Measurements from ENCODE around the gene AGBL1.

The AGBL1 gene

GRCh38 chr15:86255247-86255646 lies 175.6 kb downstream of the AGBL1 start:
- DNase-seq, result no peak

- no peak for DNase-seq
Observed at GRCh38 chr15:86256628-86257027, 177.0 kb downstream of the AGBL1 start.

- no peak for DNase-seq
Observed at GRCh38 chr15:86259589-86259988, 179.9 kb downstream of the AGBL1 start.

- no peak for DNase-seq
Observed at GRCh38 chr15:86263230-86263629, 183.6 kb downstream of the AGBL1 start.

DNA sequence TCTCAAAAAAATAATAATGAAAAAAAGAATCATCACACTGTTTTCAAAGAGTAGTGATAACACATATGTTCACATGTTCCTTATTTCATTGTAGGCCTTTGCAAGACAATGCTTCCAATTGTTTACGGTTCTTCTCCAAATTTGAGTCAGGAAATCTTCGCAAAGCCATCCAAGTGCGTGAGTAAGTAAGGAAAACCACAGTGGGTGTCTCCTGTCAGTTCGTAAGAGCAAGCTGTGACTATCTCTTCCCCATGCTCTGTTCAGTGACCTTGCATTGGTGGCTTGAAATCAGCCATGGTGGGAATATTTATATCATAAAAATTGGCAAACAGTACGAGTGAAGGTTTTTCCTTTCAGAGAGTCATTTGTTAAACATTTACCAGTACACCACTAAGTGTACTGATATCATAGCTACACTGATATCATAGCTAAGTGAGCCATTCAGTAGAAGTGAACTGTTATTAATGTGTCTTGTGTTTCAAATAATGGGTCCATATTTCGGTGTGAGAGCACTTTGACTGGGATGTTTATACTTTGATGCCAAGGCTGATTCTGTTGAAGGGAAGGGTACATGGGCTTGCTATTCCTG lies 187.3 kb downstream of the AGBL1 start:
- DNase-seq, result no peak

DNA sequence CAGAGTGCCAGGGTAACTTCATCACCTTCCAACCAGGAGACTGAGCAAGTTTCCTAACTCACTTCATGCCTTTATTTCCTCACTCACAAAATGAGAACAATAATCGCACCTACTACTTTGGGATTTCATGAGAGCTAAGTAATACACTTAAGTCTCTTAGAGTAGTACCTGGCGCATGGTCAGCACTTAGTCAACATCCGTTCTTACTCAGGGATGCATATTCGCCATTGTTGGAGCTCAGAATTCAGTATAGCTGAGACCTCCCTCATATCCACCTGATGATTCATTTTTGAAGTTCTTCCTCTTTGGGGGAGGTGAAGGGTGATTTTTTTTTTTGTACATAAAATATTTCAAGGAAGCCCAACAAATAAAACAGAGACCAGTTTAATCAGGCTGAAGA lies 188.2 kb downstream of the AGBL1 start:
- no peak for DNase-seq

GRCh38 chr15:86268558-86268957 lies 188.9 kb downstream of the AGBL1 start:
- DNase-seq, result no peak

- no peak for DNase-seq
Observed at GRCh38 chr15:86273309-86273708, 193.6 kb downstream of the AGBL1 start.

DNA sequence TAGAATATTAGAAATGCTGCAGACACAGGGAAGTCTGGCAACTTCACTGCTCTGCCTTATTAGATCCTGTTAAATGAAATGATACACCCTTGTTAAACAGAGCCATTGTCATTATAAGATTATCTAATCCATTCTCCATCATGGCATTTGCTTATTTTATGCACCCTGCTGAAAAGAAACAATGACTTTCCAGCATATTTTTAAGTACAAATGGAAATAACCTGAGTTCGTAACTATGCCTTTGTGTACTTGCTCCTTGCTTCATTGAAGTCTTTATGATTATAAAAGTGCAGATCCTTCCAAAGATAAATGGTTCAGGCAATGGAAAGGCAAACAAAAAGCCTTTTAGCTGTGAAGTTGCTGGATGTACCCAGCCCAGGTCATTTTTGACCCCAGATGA lies 195.7 kb downstream of the AGBL1 start:
- no peak for DNase-seq

DNA sequence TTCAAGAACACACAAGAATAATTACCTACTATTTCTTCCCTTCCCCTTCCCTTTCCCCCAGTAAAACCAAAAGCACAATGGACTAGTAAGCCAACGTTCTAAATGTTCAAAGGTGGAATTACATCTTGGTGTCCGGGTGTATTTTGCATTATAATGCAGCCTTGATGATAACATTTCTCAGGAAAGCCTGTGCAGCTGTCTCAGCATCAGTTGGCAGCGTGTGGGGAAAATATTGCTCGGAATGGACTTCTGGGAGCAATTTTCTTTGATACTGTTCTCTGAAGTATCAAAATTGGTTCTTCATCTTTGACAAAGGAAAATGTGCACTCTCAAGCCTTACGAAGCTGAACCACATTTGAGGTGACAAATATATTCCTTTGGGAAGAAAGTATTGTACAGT lies 198.9 kb downstream of the AGBL1 start:
- DNase-seq, result no peak

DNA sequence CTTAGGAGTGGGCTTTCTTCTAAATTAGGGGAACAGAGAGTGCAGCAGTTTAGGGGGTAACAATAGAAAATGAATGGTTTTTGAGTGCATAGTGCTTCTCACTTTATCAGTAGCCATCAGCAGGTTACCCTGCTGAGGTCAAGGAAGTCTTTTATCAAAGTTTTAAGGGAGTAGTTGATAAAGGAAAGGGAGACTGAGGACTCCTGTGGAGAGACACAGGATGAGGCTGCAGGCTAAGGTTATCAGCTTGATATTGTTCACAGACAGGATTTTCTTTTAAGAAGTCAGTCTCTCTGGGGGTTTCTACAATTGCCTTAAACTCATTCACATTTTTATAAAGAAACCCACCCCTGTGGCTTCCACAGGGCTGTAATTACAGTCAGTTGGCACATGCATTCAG lies 205.0 kb downstream of the AGBL1 start:
- DNase-seq, result no peak

DNA sequence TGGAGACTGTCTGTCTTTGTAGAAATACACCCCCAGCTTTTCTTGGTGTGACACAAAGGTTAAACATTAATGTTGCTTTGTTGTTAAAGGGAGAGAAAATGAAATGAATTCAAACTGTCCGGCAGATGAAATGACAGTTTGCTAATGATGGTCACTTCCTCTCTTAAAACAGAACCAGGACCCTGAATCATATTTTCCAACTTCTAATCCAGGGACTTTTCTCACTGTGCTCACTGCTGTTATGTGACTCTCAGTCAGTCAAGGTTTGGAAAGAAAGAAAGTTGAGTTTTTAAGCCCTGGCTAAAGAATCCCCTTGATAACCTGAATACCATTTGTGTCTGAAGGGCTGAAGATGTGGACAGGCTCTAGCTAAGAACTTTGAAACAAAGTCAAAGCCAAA lies 215.8 kb downstream of the AGBL1 start:
- DNase-seq, result no peak

GRCh38 chr15:86296769-86297168 lies 217.1 kb downstream of the AGBL1 start:
- no peak for DNase-seq

DNA sequence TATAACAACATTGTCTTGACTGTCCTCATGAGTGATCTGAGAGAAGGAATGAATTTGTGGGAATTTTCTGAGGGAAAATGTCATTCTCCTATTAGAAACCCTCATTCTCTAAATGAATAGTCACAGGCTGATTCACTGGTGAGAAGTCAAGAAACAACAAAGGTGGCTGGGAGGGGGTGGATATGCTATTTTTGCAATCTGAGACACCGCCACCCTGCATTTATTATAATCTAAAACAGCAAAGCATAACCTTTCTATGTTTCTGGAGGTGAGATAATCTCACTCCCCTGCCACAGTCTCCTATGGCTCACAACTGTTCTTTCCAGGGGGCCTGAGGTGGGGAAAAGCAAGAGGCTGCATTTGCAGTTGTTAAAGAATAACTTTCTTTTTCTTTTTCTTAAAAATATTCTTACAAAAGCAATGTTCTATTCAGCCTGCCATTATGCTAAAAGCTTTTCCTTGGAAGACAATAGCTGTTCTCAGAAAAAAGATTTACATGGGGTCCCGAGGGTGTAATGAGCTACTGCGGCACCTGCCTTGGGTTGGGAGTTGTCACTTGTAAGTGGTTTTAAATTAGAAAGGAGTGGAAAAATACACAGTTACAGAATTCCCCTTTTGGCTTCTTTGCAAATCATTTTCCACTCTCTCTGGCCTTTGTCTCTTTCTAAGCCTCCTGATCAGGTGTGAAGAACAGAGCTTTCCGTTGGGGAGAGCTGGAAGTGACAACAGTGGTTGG lies 220.9 kb downstream of the AGBL1 start:
- DNase-seq, result no peak

GRCh38 chr15:86311568-86312280 lies 232.1 kb downstream of the AGBL1 start:
- no peak for DNase-seq

DNA sequence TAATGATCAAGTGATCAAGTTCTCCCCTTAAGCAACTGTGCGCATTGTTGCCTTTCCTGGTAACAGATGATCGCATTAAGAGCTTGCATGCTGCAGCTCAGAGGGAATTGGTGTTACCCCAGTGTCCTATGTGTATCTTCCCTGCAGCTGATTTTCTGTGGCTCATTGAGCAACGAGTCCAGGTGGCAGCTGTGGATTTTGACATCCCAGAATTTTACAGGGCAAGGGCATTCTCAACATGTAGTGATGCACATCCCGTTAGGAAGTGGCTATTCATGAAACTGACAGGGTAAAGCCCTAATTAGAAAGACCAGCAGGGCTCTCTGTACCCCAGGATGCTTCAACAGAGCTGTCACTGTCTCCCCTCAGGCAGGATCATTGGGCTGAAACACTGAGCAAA lies 232.8 kb downstream of the AGBL1 start:
- DNase-seq, result no peak

DNA sequence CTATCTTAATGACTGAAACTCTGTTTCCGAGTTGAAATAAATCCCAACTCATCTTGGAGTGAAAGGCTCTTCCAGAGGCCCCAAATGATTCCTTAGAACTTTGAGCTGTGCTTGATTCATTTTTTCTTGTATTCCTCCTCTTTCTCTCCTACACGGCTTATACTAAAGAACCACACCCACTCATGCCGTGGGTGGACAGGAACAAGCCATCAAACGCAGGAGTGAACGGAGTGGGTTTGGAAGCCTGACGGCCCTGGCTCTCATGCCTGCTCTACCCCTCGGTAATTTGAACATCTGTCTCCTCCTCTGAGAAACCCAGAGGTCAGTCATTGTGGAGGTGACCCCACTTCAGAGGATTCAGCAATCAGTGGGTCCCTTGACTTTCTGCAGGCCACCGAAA lies 236.5 kb downstream of the AGBL1 start:
- DNase-seq, result no peak

DNA sequence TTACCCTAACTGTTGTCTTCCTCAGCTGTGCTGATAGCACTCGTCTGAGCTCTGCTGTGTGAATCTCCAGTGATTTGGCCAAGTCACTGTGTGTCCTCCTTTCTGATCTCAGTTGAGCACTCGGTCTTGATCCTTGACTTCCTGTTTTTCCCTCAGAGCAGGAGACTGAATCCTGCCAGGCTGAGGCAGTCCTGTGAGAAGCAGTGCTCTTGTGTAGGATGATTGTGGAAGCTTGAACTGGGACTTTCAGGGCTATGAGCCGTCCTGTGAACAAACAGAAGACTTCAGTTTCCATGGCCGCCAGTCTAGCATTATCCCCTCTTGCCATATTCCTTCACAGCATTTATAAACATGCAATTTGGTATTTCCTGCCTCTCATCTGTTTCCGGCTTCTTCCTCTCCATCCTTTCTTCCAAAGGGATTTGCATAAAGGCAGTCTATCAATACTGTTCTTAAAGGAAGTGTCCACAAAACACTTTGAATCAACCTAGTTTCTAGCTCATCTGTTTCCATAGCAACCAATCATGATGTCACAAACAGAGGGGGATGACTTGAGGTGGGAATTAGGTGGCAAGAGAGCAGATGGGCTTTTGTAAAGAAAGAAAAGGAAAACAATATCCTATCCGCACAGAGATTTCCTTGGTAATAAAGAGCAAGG lies 237.2 kb downstream of the AGBL1 start:
- no peak for DNase-seq

DNA sequence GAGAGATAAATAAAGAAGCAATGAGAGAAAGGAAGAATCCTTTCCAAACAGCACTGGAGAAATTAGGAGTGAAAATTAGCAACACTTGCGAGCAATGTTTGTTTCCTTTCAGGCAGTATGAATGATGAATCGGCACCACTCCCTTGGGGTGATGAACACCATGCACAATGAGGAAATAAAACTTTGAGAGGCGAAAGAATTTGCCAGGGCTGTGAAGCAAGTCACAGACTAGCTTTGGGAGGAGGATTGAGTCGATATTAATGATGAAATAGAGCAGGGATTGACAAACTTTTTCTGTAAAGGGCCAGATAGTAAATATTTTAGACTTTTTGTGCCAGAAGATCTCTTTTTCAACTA lies 237.7 kb downstream of the AGBL1 start:
- peak; percentile 37 for DNase-seq

DNA sequence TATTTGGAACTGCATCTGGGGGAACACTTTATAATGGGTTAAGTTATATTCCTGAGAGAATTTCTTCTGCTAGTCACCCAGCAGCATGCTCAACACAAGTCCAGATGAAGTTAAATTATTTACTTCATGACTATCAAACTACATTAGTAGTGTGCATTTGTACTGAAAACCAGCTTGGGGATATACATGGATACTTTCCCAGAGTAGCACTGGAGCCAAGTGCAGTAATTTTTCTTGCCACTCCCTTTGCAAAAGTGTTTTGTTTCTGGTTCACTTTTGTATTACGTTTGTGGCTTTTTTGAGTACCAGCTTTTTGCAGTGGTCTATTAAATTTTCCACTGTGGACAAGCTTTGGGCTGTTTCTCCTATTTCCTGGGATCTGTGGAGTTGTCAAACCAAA lies 243.0 kb downstream of the AGBL1 start:
- DNase-seq, result no peak

GRCh38 chr15:86327230-86327865 lies 247.7 kb downstream of the AGBL1 start:
- DNase-seq, result no peak

GRCh38 chr15:86328658-86329057 lies 249.0 kb downstream of the AGBL1 start:
- DNase-seq, result no peak

DNA sequence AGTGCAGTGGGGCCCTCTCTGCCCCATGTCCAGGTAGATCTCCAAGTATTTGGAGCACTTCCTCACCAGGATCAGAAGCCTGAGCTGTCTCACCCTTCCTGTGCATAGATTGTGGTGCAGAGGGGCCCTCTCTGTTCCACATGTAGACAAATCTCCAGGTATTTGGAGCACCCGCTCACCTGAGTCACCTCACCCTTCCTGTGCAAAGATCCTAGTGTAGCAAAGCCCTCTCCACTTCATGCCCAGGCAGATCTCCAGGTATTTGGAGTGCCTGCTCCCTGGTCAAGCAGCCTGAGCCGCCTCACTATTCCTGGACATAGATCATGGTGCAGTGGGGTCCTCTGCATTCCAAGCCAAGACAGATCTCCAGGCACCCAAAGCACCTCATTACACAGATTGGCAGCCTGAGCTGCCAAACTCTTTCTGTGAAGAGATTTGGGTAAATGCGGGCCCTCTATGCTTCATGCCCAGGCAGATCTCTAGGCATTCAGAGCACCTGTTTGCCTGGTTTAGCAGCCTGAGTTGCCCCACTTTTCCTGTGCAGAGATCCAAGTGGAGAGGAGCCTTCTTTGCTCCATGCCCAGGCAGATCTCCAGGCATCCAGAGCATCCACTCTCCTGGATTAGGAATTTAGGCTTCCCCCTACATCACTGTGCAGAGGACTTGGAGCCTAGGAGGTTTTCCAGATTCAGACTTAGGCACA lies 249.8 kb downstream of the AGBL1 start:
- no peak for DNase-seq
